Upper lobe of left lung (tissue), 6 donors: ENCODE data around the gene RAB36. TPM values are rescaled to one million over a fixed set of nuclear protein-coding genes. Genes with fewer than 3 reads are reported as not detected.

ENCODE experiments used
- ATAC-seq, 2 donors: fragments of 200-7000 bp; cut with Tn5 transposase; one replicate each; pipeline ENCODE4 v1.9.1; 2022; ENCODE audit warnings: mild to moderate bottlenecking in 2 of 2, moderate library complexity in 2 of 2; ENCODE audit not compliant: low FRiP score in 2 of 2
- DNase-seq, 2 donors: peaks; one replicate each; pipeline ENCODE4 v3.0.0-alpha.2; 2019 to 2020
- H3K27ac ChIP-seq, 4 donors: fragments of 200-600 bp; sonication (generic); one replicate each; pipeline ENCODE4 v1.5.1; 2016 to 2019
- H3K27me3 ChIP-seq, 4 donors: fragments of 200-600 bp; sonication (generic); one replicate each; pipeline ENCODE4 v1.5.1; 2017 to 2019
- H3K36me3 ChIP-seq, 4 donors: fragments of 200-600 bp; sonication (generic); one replicate each; pipeline ENCODE4 v1.5.1; 2016 to 2019
- H3K4me1 ChIP-seq, 4 donors: fragments of 200-600 bp; sonication (generic); one replicate each; pipeline ENCODE4 v1.5.1; 2018 to 2019
- H3K4me3 ChIP-seq, 4 donors: fragments of 200-600 bp; sonication (generic); one replicate each; pipeline ENCODE4 v1.5.1; 2017 to 2019; ENCODE audit warnings: mild to moderate bottlenecking in 2 of 4, moderate library complexity in 1 of 4
- H3K9me3 ChIP-seq, 4 donors: fragments of 200-600 bp; sonication (generic); one replicate each; pipeline ENCODE4 v1.5.1; 2018 to 2019
- CTCF ChIP-seq, 6 experiments: fragments of 450-650 bp in 4 of 6; fragments of 200-600 bp in 2 of 6; sonication (generic) in 2 of 6; IDR thresholded peaks; one replicate each; pipeline ENCODE4 v1.5.1; 2016 to 2019; ENCODE audit warnings: antibody characterized with exemption in 6 of 6
- EP300 ChIP-seq, 4 donors: sonication (generic); formaldehyde crosslinking; IDR thresholded peaks; one replicate each; pipeline ENCODE4 v1.5.1; 2017; ENCODE audit warnings: antibody characterized with exemption in 4 of 4, control low read depth in 2 of 4
- POLR2A ChIP-seq, 4 donors: fragments of 450-650 bp; IDR thresholded peaks; one replicate each; pipeline ENCODE4 v1.5.1; 2016 to 2017; ENCODE audit warnings: antibody characterized with exemption in 4 of 4, mild to moderate bottlenecking in 2 of 4
- POLR2AphosphoS5 ChIP-seq, 2 donors: sonication (generic); formaldehyde crosslinking; IDR thresholded peaks; one replicate each; pipeline ENCODE4 v1.5.1; 2017; ENCODE audit warnings: antibody characterized with exemption in 2 of 2
- WGBS, 2 donors: methylation state at CpG; one replicate each; pipeline ENCODE4 v1.1.5; 2017 to 2018; 5-methylcytosine and 5-hydroxymethylcytosine counted together
- total RNA-seq, 6 donors: library from RNA; depleted of rRNA in 4 of 6; stranded (reverse); fragments of >200 nt in 4 of 6; gene quantifications; one replicate each; pipeline versions ENCODE4 v1.1.0 to v1.2.1, GENCODE V29; 2016 to 2021
- donor health status: DM: no; HTN: no; CAD: no; lungs with moderate emphysema.
- donor health status: DM: no; HTN: yes; CAD: no; lungs with severe emphysema.

RAB36 gene
- total RNA-seq, 6 donors from 2014 or later: 2.6 to 17.5 (median 8.4) TPM

DNA sequence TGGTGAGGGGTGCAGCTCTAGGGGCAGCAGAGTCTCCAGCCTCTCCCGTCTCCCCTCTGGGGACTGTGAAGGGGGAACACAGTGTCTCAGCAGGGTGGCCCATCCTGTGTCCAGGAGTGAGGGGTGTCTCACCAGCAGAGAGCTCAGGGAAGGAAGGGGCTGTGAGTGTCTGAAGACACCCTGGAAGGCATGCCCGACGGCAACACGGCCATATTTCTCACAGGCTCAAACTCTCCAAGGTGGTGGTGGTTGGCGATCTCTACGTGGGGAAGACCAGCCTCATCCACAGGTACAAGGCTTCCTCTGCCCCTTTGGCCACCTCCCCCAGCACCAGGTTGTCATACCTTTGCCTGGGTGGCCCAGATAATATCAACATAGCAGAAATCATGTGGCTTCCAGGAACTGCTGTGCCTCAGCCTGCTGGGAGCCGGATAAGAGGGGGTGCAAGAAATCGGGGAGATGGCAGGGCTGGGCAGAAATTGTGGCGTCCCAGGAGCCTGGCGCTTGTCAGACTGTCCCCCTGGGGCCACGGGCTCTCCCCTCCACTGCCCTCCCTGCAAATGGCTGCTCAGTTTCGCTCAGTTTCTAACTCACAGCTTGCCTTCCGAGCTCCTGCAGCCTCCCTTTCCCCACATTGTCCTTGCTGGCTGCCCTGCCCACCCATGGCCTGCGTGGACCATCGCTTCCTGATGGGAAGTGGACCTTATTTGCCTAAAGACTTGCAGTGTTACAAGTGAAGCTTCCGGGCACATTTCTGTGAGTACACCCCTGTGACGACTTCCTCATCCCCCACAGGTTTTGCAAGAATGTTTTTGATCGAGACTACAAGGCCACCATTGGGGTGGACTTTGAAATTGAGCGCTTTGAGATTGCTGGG is 7.2 kb downstream of the RAB36 start:
- no peaks in the 10 kb centered on the region for H3K36me3 ChIP-seq
- DNase-seq: no peak
- TF ChIP-seq POLR2AphosphoS5 (IDR thresholded peaks at IDR 0.05) (peak; percentile 14 to 60), POLR2A (IDR thresholded peaks at IDR 0.05) (no peak), CTCF (IDR thresholded peaks at IDR 0.05) (no peak)
- H3K9me3 ChIP-seq: no peaks in the 10 kb centered on the region
- H3K27ac ChIP-seq: peak overlapping the region; percentile 66 to 88 (median 80)
- 69 to 71% methylated on average over 19 of the region's 19 CpGs for WGBS, 2 donors
- H3K27me3 ChIP-seq: no peaks in the 10 kb centered on the region
- peaks cover 31 to 71% (median 45%) of the 10 kb centered on the region in 4 donors for H3K4me1 ChIP-seq
- peak in 1 of 2 donors; percentile 11 for ATAC-seq
- H3K4me3 ChIP-seq: no peak overlapping the region

GRCh38 chr22:23153994-23154393 is 8.7 kb downstream of the RAB36 start:
- H3K27me3 ChIP-seq: no peaks in the 10 kb centered on the region
- H3K27ac ChIP-seq: peak overlapping the region in 3 of 4 donors; percentile 42 to 86 (median 74)
- TF ChIP-seq POLR2AphosphoS5 (IDR thresholded peaks at IDR 0.05) (no peak), CTCF (IDR thresholded peaks at IDR 0.05) (no peak)
- no peak for DNase-seq
- no peaks in the 10 kb centered on the region for H3K36me3 ChIP-seq
- no peak overlapping the region for H3K4me3 ChIP-seq
- 77 to 85% methylated on average over 7 of the region's 7 CpGs for WGBS, 2 donors
- H3K4me1 ChIP-seq: peaks cover 21 to 68% (median 41%) of the 10 kb centered on the region in 4 donors
- no peak for ATAC-seq
- no peaks in the 10 kb centered on the region for H3K9me3 ChIP-seq

- DNase-seq (no peak), ATAC-seq (no peak)
- TF ChIP-seq EP300 (IDR thresholded peaks at IDR 0.05) (no peak), CTCF (IDR thresholded peaks at IDR 0.05) (no peak), POLR2A (IDR thresholded peaks at IDR 0.05) (no peak), POLR2AphosphoS5 (IDR thresholded peaks at IDR 0.05) (no peak)
- H3K27ac ChIP-seq: peak overlapping the region in 3 of 4 donors; percentile 42 to 86 (median 74)
- H3K9me3 ChIP-seq: no peaks in the 10 kb centered on the region
- H3K4me1 ChIP-seq: peaks cover 21 to 64% (median 41%) of the 10 kb centered on the region in 4 donors
- H3K36me3 ChIP-seq: no peaks in the 10 kb centered on the region
- WGBS, 2 donors: 91 to 93% methylated on average over 5 of the region's 5 CpGs
- no peak overlapping the region for H3K4me3 ChIP-seq
- no peaks in the 10 kb centered on the region for H3K27me3 ChIP-seq
Observed at GRCh38 chr22:23154461-23154860, 9.2 kb downstream of the RAB36 start.

GRCh38 chr22:23155143-23155542 is 9.9 kb downstream of the RAB36 start:
- H3K9me3 ChIP-seq: no peaks in the 10 kb centered on the region
- ATAC-seq: no peak

More at GRCh38 chr22:23155143-23155542, 9.9 kb downstream of the RAB36 start:
- WGBS, 2 donors: 93 to 98% methylated on average over 3 of the region's 3 CpGs
- Histone ChIP-seq H3K4me1 (peaks cover 16 to 57% (median 36%) of the 10 kb centered on the region in 4 donors), H3K27me3 (no peaks in the 10 kb centered on the region), H3K27ac (no peak overlapping the region), H3K4me3 (no peak overlapping the region), H3K36me3 (no peaks in the 10 kb centered on the region)
- no peak for DNase-seq
- TF ChIP-seq POLR2AphosphoS5 (IDR thresholded peaks at IDR 0.05): no peak
- no peak for TF ChIP-seq POLR2A (IDR thresholded peaks at IDR 0.05)
- TF ChIP-seq CTCF (IDR thresholded peaks at IDR 0.05): no peak
- no peak for TF ChIP-seq EP300 (IDR thresholded peaks at IDR 0.05)
